ENCODE data around the gene OGDHL.

- TF ChIP-seq CTCF (IDR thresholded peaks at IDR 0.05) (no peak), SIN3A (IDR thresholded peaks at IDR 0.05; ENCODE audit: borderline replicate concordance, insufficient read depth, low read depth, low read length) (no peak), POLR2AphosphoS5 (IDR thresholded peaks at IDR 0.05; ENCODE audit: low read depth, low read length) (no peak)
These were observed 29.0 kb upstream of the OGDHL start for GRCh38 chr10:49791100-49791499.
